Ovary (tissue), 9 donors: ENCODE data around the gene TP63. TPM values are rescaled to one million over a fixed set of nuclear protein-coding genes. Genes with fewer than 3 reads are reported as not detected.

Source experiments
- DNase-seq, 5 donors: peaks; one replicate each; pipeline ENCODE4 v3.0.0-alpha.2; 2019 to 2020
- H3K27ac ChIP-seq, 2 donors: fragments of 200-600 bp; one replicate each; pipeline versions ENCODE4 v1.5.1 to v1.8.0; 2019 to 2022
- H3K27me3 ChIP-seq: fragments of 200-600 bp; one replicate; pipeline ENCODE4 v1.8.0; 2022
- H3K36me3 ChIP-seq: fragments of 200-600 bp; sonication (generic); one replicate; pipeline ENCODE4 v1.5.1; 2019
- H3K4me1 ChIP-seq: one replicate; pipeline ENCODE4 v1.8.1; 2013; ENCODE audit warnings: mild to moderate bottlenecking, moderate library complexity; ENCODE audit not compliant: insufficient read depth
- H3K4me3 ChIP-seq: fragments of 200-600 bp; sonication (generic); one replicate; pipeline ENCODE4 v1.5.1; 2017
- H3K9me3 ChIP-seq, 2 donors: fragments of 200-600 bp in 1 of 2; sonication (generic) in 1 of 2; one replicate each; pipeline versions ENCODE4 v1.5.1 to v1.8.1; 2013 to 2019; ENCODE audit warnings: mild to moderate bottlenecking in 1 of 2, moderate library complexity in 1 of 2
- EP300 ChIP-seq: sonication (generic); formaldehyde crosslinking; IDR thresholded peaks from one replicate; pipeline ENCODE4 v1.6.1; 2017; ENCODE audit warnings: antibody characterized with exemption
- POLR2A ChIP-seq: fragments of 450-650 bp; IDR thresholded peaks from one replicate; pipeline ENCODE4 v1.6.1; 2017; ENCODE audit warnings: antibody characterized with exemption, mild to moderate bottlenecking, moderate library complexity
- WGBS, 3 donors: extraction: QIAGEN DNeasy Blood & Tissue Kit in 1 of 3; methylation state at CpG; one replicate each; pipeline versions ENCODE4 v1.1.5 to v1.1.7; 2013 to 2017; 5-methylcytosine and 5-hydroxymethylcytosine counted together
- intact Hi-C, 4 donors: fragments of 100-400 bp; cut with DNase I; formaldehyde crosslinking; loops; one replicate each; pipeline versions ENCODE4 v1.11.0 to v1.15.1; 2022 to 2023
- polyA plus RNA-seq, 2 donors: library from polyadenylated mRNA; stranded (reverse); fragments of 200-250 nt in 1 of 2; fragments of 350-450 nt in 1 of 2; fragmentation: Illumina TruSeq in 1 of 2; extraction: RNeasy Lipid Tissue Mini Kit (QIAGEN cat#74804) in 1 of 2; gene quantifications; one replicate each; pipeline ENCODE4 v1.2.3, GENCODE V29; 2013 to 2014
- total RNA-seq, 7 donors: library from RNA; depleted of rRNA in 2 of 7; stranded (reverse); fragments of >200 nt in 2 of 7; fragmentation: NEBNext Ultra II Directional in 3 of 7; extraction: Animal tissue kit (Norgen Biotek cat#: 25700) in 3 of 7; gene quantifications; one replicate each; pipeline versions ENCODE4 v1.1.0 to v1.2.4, GENCODE V29; 2016 to 2023
- TF ChIP-seq, protein P1 (sequence below), 3 donors: fragments of 450-650 bp in 2 of 3; fragments of 200-600 bp in 1 of 3; IDR thresholded peaks; one replicate each; pipeline versions ENCODE4 v1.5.1 to v1.8.0; 2016 to 2022; ENCODE audit warnings: antibody characterized with exemption in 3 of 3, mild to moderate bottlenecking in 1 of 3
- donor health status: DM: no; HTN: no; CAD: no; lungs with moderate emphysema.
- donor health status: DM: no; HTN: no; CAD: no.
- donor health status: Bipolar disorder and iron deficiency.
- donor health status: DM: yes; HTN: yes; CAD: no.
- donor health status: DM: no; HTN: no; CAD: no.
- donor health status: DM: yes; HTN: yes; CAD: no.

TP63 gene
- total and polyA plus RNA-seq, 9 donors, result 0.15 to 0.79 (median 0.22) TPM; not detected in 1

DNA sequence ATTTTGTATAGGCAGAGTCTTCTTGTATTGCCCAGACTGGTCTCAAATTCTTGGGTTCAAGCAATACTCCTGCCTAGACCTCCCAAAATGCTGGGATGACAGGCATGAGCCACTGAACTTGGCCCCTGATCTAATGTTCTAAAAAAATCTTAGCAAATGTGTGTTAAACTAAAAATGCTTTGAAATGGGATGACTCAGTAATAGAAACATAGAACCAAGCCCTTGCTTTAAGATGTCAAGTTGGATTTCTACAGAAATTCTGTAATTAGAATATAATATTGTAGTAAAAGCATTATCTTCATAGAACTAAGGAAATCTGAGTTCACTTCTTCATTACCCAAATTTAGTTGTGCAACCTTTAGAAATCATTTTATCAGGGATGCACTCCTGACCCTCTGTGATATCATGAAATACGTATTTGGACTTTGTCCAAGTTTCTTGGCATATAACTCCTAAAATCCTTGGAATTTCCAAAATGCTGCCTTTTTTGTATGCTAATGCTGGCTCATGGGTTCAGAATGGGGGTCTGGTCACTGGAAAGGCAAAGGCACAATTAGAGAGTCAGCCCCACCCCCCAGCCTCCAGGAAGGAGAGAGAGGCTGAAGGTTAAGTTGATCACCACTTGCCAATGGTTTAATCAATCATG lies 217.3 kb downstream of the TP63 start:
- no peak overlapping the region for H3K4me3 ChIP-seq
- TF ChIP-seq POLR2A (no peak), EP300 (no peak)
- TF ChIP-seq, protein P1, sequence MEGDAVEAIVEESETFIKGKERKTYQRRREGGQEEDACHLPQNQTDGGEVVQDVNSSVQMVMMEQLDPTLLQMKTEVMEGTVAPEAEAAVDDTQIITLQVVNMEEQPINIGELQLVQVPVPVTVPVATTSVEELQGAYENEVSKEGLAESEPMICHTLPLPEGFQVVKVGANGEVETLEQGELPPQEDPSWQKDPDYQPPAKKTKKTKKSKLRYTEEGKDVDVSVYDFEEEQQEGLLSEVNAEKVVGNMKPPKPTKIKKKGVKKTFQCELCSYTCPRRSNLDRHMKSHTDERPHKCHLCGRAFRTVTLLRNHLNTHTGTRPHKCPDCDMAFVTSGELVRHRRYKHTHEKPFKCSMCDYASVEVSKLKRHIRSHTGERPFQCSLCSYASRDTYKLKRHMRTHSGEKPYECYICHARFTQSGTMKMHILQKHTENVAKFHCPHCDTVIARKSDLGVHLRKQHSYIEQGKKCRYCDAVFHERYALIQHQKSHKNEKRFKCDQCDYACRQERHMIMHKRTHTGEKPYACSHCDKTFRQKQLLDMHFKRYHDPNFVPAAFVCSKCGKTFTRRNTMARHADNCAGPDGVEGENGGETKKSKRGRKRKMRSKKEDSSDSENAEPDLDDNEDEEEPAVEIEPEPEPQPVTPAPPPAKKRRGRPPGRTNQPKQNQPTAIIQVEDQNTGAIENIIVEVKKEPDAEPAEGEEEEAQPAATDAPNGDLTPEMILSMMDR (IDR thresholded peaks at IDR 0.05), result no peak
- DNase-seq, result no peak
- no peaks in the 10 kb centered on the region for H3K36me3 ChIP-seq
- H3K27me3 ChIP-seq, result no peaks in the 10 kb centered on the region
- intact Hi-C loops, result no loop called here
- 30 to 41% (median 40%) methylated on average over 1 of the region's 1 CpG for WGBS, 3 donors
- H3K4me1 ChIP-seq, result no peaks in the 10 kb centered on the region
- no peaks in the 10 kb centered on the region for H3K9me3 ChIP-seq
- H3K27ac ChIP-seq, result no peak overlapping the region

DNA sequence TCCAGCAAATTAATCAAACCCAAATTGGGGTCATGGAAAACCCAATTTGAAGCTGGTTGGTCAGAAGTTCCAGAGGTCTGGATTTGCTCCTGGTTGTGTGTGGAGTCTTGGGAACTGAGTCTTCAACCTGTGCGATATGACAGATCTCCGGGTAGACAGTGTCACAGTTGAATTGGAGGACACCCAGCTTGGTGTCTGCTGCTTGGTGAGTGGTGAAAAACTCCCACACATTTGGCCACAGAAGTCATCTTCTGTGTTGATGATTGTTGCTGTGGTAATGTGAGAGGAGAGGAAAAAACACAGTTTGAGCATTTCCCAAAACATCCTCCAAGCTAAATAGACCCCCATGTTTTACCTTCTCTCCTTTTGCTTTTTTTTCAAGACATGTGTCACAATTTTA lies 218.1 kb downstream of the TP63 start:
- Histone ChIP-seq H3K27me3 (no peaks in the 10 kb centered on the region), H3K27ac (no peak overlapping the region), H3K4me3 (no peak overlapping the region), H3K9me3 (no peaks in the 10 kb centered on the region), H3K4me1 (no peaks in the 10 kb centered on the region), H3K36me3 (no peaks in the 10 kb centered on the region)
- TF ChIP-seq, protein P1 (IDR thresholded peaks at IDR 0.05), result no peak
- TF ChIP-seq EP300, result no peak
- TF ChIP-seq POLR2A, result no peak
- DNase-seq, result no peak
- intact Hi-C loops, result no loop called here
- 62 to 82% (median 74%) methylated on average over 2 of the region's 2 CpGs for WGBS, 3 donors

DNA sequence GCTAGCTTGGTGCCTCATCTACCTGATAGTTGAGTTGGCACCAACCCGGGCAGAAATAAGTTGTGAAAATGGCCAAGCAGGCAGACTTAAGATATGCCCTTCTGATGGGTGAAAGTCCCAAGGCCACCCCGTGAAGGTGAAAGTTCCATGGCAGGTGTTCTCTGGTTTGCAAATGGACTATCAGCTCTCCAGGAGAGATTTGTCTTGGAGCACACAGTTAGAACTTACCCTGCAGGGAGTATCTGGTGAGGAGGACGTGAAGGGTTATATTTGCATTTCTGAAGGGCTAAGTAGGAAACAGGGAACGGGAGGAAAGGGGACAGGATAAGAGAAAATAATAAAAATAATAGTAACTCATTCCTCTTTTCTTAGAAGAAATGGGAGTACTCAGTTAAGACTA lies 220.5 kb downstream of the TP63 start:
- Histone ChIP-seq H3K36me3 (no peaks in the 10 kb centered on the region), H3K27ac (no peak overlapping the region), H3K4me3 (no peak overlapping the region), H3K27me3 (no peaks in the 10 kb centered on the region), H3K4me1 (no peaks in the 10 kb centered on the region), H3K9me3 (no peaks in the 10 kb centered on the region)
- TF ChIP-seq POLR2A (no peak), EP300 (no peak)
- TF ChIP-seq, protein P1 (IDR thresholded peaks at IDR 0.05), result no peak
- DNase-seq, result no peak
- intact Hi-C loops, result no loop called here
- 50 to 62% (median 54%) methylated on average over 4 of the region's 4 CpGs for WGBS, 3 donors

DNA sequence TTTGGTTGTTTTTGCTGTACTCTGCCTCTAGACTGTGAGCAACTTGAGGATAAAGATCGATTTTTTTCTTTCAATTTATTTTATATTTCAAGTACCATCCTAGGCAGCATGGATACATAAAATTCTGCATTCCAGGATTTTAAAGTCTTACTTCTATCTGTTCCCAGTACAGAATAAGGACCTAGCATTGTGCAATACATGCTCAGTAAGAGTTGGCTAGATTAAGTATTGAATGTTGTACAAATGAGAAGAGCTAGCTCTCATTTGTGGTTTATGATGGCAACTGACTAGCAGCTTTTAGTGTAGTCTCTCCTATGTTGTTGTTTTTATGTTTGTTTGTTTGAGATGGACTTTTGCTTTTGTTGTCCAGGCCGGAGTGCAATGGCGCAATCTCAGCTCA lies 222.7 kb downstream of the TP63 start:
- no peak for DNase-seq
- H3K4me3 ChIP-seq, result no peak overlapping the region
- WGBS, 3 donors, result 94 to 96% (median 94%) methylated on average over 3 of the region's 3 CpGs
- no peaks in the 10 kb centered on the region for H3K27me3 ChIP-seq
- intact Hi-C loops, result no loop called here
- no peak for TF ChIP-seq POLR2A
- TF ChIP-seq EP300, result no peak
- TF ChIP-seq, protein P1 (IDR thresholded peaks at IDR 0.05), result no peak
- no peaks in the 10 kb centered on the region for H3K9me3 ChIP-seq
- H3K27ac ChIP-seq, result no peak overlapping the region
- H3K36me3 ChIP-seq, result no peaks in the 10 kb centered on the region
- no peaks in the 10 kb centered on the region for H3K4me1 ChIP-seq
